ENCODE data around the gene SMYD3.
"Not testable (repeated sequence)": the region's sequence is repeated elsewhere in the genome, so short reads cannot be mapped to it uniquely, and the experiment has no call there.

The SMYD3 gene

GRCh38 chr1:245773344-245773743, 733.7 kb downstream of the SMYD3 start:
- DNase-seq = no peak

DNA sequence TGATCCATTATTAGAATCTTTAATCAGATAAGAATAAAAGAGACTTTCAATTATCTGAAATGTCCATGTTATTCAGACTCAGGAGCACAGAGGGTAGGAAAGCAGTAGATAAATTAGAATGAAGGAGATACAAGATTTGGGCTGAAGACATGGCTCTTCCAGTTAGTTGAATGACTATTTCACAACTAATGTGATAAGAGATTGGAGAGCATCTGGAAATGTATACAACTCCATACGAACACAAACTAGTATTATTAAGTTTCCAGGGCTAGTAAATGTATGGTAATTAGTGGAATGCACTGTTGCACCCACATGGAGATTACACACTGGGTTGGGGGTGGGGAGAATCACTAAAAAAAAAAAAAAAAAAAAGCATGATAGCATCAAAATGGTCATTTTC, 734.3 kb downstream of the SMYD3 start:
- DNase-seq = no peak

DNA sequence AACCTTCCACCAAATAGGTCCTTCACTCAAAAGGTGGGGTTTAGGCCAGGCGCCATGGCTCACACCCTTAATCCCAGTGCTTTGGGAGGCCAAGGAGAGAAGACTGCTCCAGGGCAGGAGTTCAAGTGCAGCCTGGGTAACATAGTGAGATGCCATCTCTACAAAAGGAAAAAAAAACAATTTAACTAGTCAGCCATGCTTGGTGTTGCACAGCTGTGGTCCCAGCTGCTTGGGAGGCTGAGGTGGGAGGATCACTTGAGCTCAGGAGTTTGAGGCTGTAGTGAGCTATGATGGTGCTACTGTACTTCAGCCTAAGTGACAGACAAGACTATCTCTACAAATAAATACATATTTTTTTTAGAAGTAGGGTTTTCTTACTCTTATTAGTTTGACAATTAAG, 734.8 kb downstream of the SMYD3 start:
- DNase-seq = no peak

- no peak for DNase-seq
Observed at GRCh38 chr1:245771511-245772281, 735.4 kb downstream of the SMYD3 start.

GRCh38 chr1:245770156-245770555, 736.9 kb downstream of the SMYD3 start:
- DNase-seq = no peak

- no peak for DNase-seq
Observed at GRCh38 chr1:245768596-245768995, 738.5 kb downstream of the SMYD3 start.

GRCh38 chr1:245765230-245766000, 741.7 kb downstream of the SMYD3 start:
- DNase-seq = no peak

- DNase-seq = no peak
Observed at GRCh38 chr1:245763873-245764331, 743.2 kb downstream of the SMYD3 start.

GRCh38 chr1:245762396-245762910, 744.6 kb downstream of the SMYD3 start:
- no peak for DNase-seq

- no peak for DNase-seq
Observed at GRCh38 chr1:245760301-245760700, 746.8 kb downstream of the SMYD3 start.

GRCh38 chr1:245754463-245754961, 752.6 kb downstream of the SMYD3 start:
- DNase-seq = peak; percentile 9

DNA sequence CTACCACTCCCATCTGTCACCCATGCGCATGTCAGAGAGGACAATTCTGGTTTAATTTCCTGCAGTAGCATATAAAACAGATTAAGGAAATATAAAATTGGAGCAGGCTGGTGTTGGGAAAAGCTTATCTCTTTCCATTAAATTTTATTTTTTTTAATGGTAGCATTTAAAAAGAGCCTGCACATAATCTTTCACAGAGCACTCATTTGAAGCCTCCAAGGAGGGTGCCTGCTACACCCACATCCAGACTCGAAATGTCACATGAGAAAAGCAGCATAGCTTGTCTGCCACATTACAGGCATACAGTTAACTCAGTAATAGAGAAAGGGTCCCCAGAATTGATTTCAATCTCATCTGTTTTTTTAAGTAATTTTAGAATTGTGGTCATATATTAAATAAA, 753.3 kb downstream of the SMYD3 start:
- no peak for DNase-seq

GRCh38 chr1:245752561-245752960, 754.5 kb downstream of the SMYD3 start:
- no peak for DNase-seq

GRCh38 chr1:245751726-245752470, 755.2 kb downstream of the SMYD3 start:
- no peak for DNase-seq

GRCh38 chr1:245751116-245751515, 756.0 kb downstream of the SMYD3 start:
- no peak for DNase-seq

DNA sequence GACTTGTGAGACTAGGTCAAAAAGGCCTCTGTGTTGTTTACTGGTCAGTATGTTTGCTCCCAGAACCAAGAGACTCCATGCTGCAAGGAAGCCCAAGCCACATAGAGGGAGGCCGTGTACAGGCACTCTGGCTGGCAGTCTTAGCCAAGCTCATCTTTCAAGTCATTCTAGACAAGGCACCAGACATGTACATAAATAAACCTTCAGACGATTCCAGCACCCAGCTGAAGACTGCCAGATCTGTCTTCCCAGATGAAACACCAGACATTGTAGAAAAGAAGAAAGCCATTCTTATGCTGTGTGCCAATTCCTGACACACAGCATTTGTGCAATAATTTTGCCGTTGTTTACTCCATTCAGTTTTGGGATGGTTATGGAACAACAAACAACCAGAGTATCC, 756.8 kb downstream of the SMYD3 start:
- no peak for DNase-seq

DNA sequence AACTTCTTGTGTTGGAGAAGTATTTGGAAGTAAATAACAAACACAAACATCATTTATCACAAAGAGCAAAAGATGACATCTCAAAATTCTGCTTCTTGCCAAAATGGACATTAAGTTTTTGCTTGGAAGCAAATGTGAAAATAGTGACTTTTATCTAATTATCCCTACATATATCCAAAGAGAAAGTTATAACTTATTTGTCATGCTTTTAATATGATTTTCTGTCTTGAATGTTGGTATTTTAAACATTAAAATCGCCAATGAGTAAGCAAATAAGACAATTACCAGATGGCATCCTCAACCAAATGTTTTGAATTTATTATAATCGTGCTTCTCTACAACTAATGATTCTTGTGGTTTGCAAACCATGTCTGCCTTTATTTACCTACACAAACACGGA, 758.0 kb downstream of the SMYD3 start:
- no peak for DNase-seq

DNA sequence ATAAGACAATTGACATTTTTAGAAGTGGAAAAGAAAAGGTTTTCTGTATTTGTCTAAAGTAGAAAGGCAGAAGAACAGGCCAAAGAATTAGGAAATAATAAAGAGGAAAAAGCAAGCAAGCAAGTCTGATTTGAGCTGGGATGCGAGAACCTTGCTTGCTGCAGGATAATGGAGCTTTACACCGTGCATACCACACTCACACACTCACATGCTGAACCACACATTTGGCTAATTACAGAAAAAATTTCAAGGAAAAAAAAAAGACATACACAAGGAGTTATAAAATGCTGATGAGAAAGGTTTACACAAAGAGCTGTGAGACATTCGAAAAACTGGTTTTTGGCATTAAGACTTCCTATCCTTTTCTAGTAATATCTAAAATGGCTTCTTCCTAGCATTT, 758.4 kb downstream of the SMYD3 start:
- DNase-seq = no peak

GRCh38 chr1:245748240-245748639, 758.8 kb downstream of the SMYD3 start:
- no peak for DNase-seq

- no peak for DNase-seq
Observed at GRCh38 chr1:245742896-245743295, 764.2 kb downstream of the SMYD3 start.

- DNase-seq = not testable (repeated sequence)
Observed at GRCh38 chr1:245740336-245740735, 766.7 kb downstream of the SMYD3 start.

DNA sequence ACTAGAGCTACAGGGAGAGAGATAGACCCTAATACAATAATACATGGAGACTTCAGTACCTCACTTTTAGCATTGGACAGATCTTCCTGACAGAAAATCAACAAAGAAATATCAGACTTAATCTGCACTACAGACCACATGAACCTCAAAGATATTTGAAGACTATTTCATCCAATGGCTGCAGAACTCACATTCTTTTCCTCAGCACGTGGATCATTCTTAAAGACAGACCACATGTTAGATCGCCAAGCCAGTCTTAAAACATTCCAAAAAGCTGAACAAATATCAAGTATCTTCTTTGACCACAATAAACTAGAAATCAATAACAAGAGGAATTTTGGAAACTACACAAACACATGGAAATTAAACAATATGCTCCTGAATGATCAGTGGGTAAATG, 776.3 kb downstream of the SMYD3 start:
- DNase-seq = no peak

- DNase-seq = not testable (repeated sequence)
Observed at GRCh38 chr1:245728035-245728434, 779.0 kb downstream of the SMYD3 start.

Measured in MV-4-11 (cell line).